ENCODE measurements around the gene MYLK3. TPM values are rescaled to one million over a fixed set of nuclear protein-coding genes. Genes with fewer than 3 reads are reported as not detected.

Gene MYLK3
- total RNA-seq, 1 donor from 2014 or later: 0.43 TPM

GRCh38 chr16:46720619-46721018, 27.5 kb downstream of the MYLK3 start:
- DNase-seq (no peak), ATAC-seq (no peak)
- Histone ChIP-seq H3K27ac (no peak overlapping the region), H3K9me3 (no peaks in the 10 kb centered on the region), H3K36me3 (no peaks in the 10 kb centered on the region), H3K27me3 (no peaks in the 10 kb centered on the region), H3K4me1 (no peaks in the 10 kb centered on the region), H3K4me3 (no peak overlapping the region)
- no peak for TF ChIP-seq CTCF (IDR thresholded peaks at IDR 0.05)
- intact Hi-C loops (cut with DNase I): loop anchor here (5.0 kb wide), 1 partner anchor 202 kb away; no protein-coding TSS in a partner anchor

- no peaks in the 10 kb centered on the region for H3K36me3 ChIP-seq
- no peaks in the 10 kb centered on the region for H3K9me3 ChIP-seq
- intact Hi-C loops (cut with DNase I): no loop called here
- no peaks in the 10 kb centered on the region for H3K4me1 ChIP-seq
- H3K4me3 ChIP-seq: no peak overlapping the region
- ATAC-seq (no peak), DNase-seq (no peak)
- H3K27me3 ChIP-seq: no peaks in the 10 kb centered on the region
- TF ChIP-seq CTCF (IDR thresholded peaks at IDR 0.05): no peak
- no peak overlapping the region for H3K27ac ChIP-seq
Observed at GRCh38 chr16:46719528-46719927, 28.6 kb downstream of the MYLK3 start.

GRCh38 chr16:46718214-46718613, 29.9 kb downstream of the MYLK3 start:
- Histone ChIP-seq H3K27ac (no peak overlapping the region), H3K4me3 (no peak overlapping the region), H3K27me3 (no peaks in the 10 kb centered on the region), H3K4me1 (no peaks in the 10 kb centered on the region), H3K36me3 (no peaks in the 10 kb centered on the region), H3K9me3 (no peaks in the 10 kb centered on the region)
- intact Hi-C loops (cut with DNase I): no loop called here
- no peak for TF ChIP-seq CTCF (IDR thresholded peaks at IDR 0.05)
- ATAC-seq (no peak), DNase-seq (no peak)

- Histone ChIP-seq H3K9me3 (no peaks in the 10 kb centered on the region), H3K4me3 (no peak overlapping the region), H3K27ac (no peak overlapping the region), H3K4me1 (no peaks in the 10 kb centered on the region), H3K36me3 (no peaks in the 10 kb centered on the region), H3K27me3 (no peaks in the 10 kb centered on the region)
- ATAC-seq (no peak), DNase-seq (no peak)
- intact Hi-C loops (cut with DNase I): no loop called here
- no peak for TF ChIP-seq CTCF (IDR thresholded peaks at IDR 0.05)
Observed at GRCh38 chr16:46717692-46718091, 30.5 kb downstream of the MYLK3 start.

- no peaks in the 10 kb centered on the region for H3K36me3 ChIP-seq
- ATAC-seq (no peak), DNase-seq (no peak)
- no peak overlapping the region for H3K4me3 ChIP-seq
- H3K27ac ChIP-seq: no peak overlapping the region
- H3K4me1 ChIP-seq: no peaks in the 10 kb centered on the region
- H3K27me3 ChIP-seq: no peaks in the 10 kb centered on the region
- no peak for TF ChIP-seq CTCF (IDR thresholded peaks at IDR 0.05)
- H3K9me3 ChIP-seq: no peaks in the 10 kb centered on the region
- intact Hi-C loops (cut with DNase I): no loop called here
Observed at GRCh38 chr16:46715769-46716305, 32.3 kb downstream of the MYLK3 start.
